ENCODE measurements around the gene WASF2.

- TF ChIP-seq CTCF (IDR thresholded peaks at IDR 0.05; ENCODE audit: insufficient read depth, low read length) (no peak), REST (IDR thresholded peaks at IDR 0.05; ENCODE audit: insufficient replicate concordance, low read depth) (no peak)
Measured at GRCh38 chr1:27414091-27414490, 75.9 kb downstream of the WASF2 start.
